Measurements from ENCODE around the gene UBLCP1.

- no peak for TF ChIP-seq MEIS1 (CRISPR knock-in tag; IDR thresholded peaks at IDR 0.05; ENCODE audit: borderline replicate concordance)
- no peak for TF ChIP-seq CTCF (tag by site-specific recombination; IDR thresholded peaks at IDR 0.05)
- TF ChIP-seq ZNF560 (tag by site-specific recombination; IDR thresholded peaks at IDR 0.05; ENCODE audit: borderline replicate concordance) = no peak
- no peak for TF ChIP-seq PATZ1 (tag by site-specific recombination; IDR thresholded peaks at IDR 0.05)
- TF ChIP-seq KLF1 (tag by site-specific recombination; IDR thresholded peaks at IDR 0.05) = no peak
- TF ChIP-seq ZBTB49 (tag by site-specific recombination; IDR thresholded peaks at IDR 0.05; ENCODE audit: low read depth) = no peak
- no peak for TF ChIP-seq ZBTB26 (tag by site-specific recombination; optimal IDR thresholded peaks at IDR 0.05)
- TF ChIP-seq ZBTB44 (tag by site-specific recombination; IDR thresholded peaks at IDR 0.05) = no peak
- no peak for TF ChIP-seq ZFHX2 (tag by site-specific recombination; conservative IDR thresholded peaks at IDR 0.05)
Measured at GRCh38 chr5:159273923-159274322, 10.8 kb downstream of the UBLCP1 start.
